Astrocyte (in vitro differentiated cells and primary cell): ENCODE data around the gene CTCF. TPM values are rescaled to one million over a fixed set of nuclear protein-coding genes. Genes with fewer than 3 reads are reported as not detected.
A peak's percentile ranks its signal among the peaks of the same experiment; 100 is the strongest.

Experiments
- DNase-seq: peaks from one replicate; pipeline ENCODE4 v3.0.0-alpha.2; 2010; ENCODE audit warnings: low read depth
- FAIRE-seq: peaks from 2 replicates; lab custom pipeline; 2011; peaks lifted over from hg19 to GRCh38; lab: Jason Lieb, UNC
- H2AFZ ChIP-seq: 2 replicates; pipeline ENCODE4 v1.6.0; 2012; ENCODE audit warnings: low read depth, low read length, inconsistent platforms
- H3K27ac ChIP-seq: 2 replicates; pipeline ENCODE4 v1.5.1; 2011; ENCODE audit warnings: low read depth, low read length, inconsistent platforms
- H3K27me3 ChIP-seq: 2 replicates; pipeline ENCODE4 v1.6.0; 2011; ENCODE audit warnings: low read length, inconsistent platforms; ENCODE audit not compliant: insufficient read depth
- H3K36me3 ChIP-seq: 2 replicates; pipeline ENCODE4 v1.5.1; 2011; ENCODE audit warnings: low read length, inconsistent platforms; ENCODE audit not compliant: insufficient read depth
- H3K4me1 ChIP-seq: 2 replicates; pipeline ENCODE4 v1.5.1; 2011; ENCODE audit warnings: low read length, inconsistent platforms; ENCODE audit not compliant: insufficient read depth
- H3K4me2 ChIP-seq: 2 replicates; pipeline ENCODE4 v1.6.0; 2012; ENCODE audit warnings: low read length, inconsistent platforms
- H3K4me3 ChIP-seq: 2 replicates; pipeline ENCODE4 v1.5.1; 2011; ENCODE audit warnings: low read depth, mild to moderate bottlenecking, low read length, inconsistent platforms; ENCODE audit not compliant: insufficient read depth
- H3K79me2 ChIP-seq: 2 replicates; pipeline ENCODE4 v1.6.0; 2012; ENCODE audit warnings: mild to moderate bottlenecking, low read length, inconsistent platforms; ENCODE audit not compliant: insufficient read depth
- H3K9ac ChIP-seq: 2 replicates; pipeline ENCODE4 v1.6.0; 2012; ENCODE audit warnings: mild to moderate bottlenecking, low read length, inconsistent platforms
- H3K9me3 ChIP-seq: 2 replicates; pipeline ENCODE4 v1.5.1; 2012; ENCODE audit warnings: low read depth, mild to moderate bottlenecking, low read length, inconsistent platforms; ENCODE audit not compliant: insufficient read depth
- H4K20me1 ChIP-seq: 2 replicates; pipeline ENCODE4 v1.6.0; 2012; ENCODE audit warnings: low read length, inconsistent platforms; ENCODE audit not compliant: insufficient read depth
- H3K27ac Mint-ChIP-seq: one replicate; pipeline ENCODE4 v1.8.0; 2021; ENCODE audit warnings: mild to moderate bottlenecking, mixed read lengths; ENCODE audit not compliant: unreplicated experiment
- H3K27me3 Mint-ChIP-seq: one replicate; pipeline ENCODE4 v1.8.0; 2021; ENCODE audit warnings: low read depth, mixed read lengths; ENCODE audit not compliant: unreplicated experiment
- H3K36me3 Mint-ChIP-seq: one replicate; pipeline ENCODE4 v1.8.0; 2021; ENCODE audit warnings: low read depth, mixed read lengths; ENCODE audit not compliant: unreplicated experiment
- H3K4me1 Mint-ChIP-seq: one replicate; pipeline ENCODE4 v1.8.0; 2021; ENCODE audit warnings: low read depth, mixed read lengths; ENCODE audit not compliant: unreplicated experiment
- H3K4me3 Mint-ChIP-seq: one replicate; pipeline ENCODE4 v1.8.0; 2021; ENCODE audit warnings: mild to moderate bottlenecking, moderate library complexity, mixed read lengths; ENCODE audit not compliant: unreplicated experiment
- H3K9me3 Mint-ChIP-seq: one replicate; pipeline ENCODE4 v1.8.0; 2021; ENCODE audit warnings: mild to moderate bottlenecking, mixed read lengths; ENCODE audit not compliant: unreplicated experiment
- CTCF ChIP-seq: IDR thresholded peaks from 2 replicates; pipeline ENCODE4 v1.5.1; 2011; ENCODE audit warnings: low read depth, mild to moderate bottlenecking, inconsistent platforms, low read length, moderate library complexity; ENCODE audit not compliant: insufficient read depth
- EZH2 ChIP-seq: IDR thresholded peaks from 2 replicates; pipeline ENCODE4 v1.6.1; 2012; ENCODE audit warnings: mild to moderate bottlenecking, low read length, inconsistent platforms; ENCODE audit not compliant: insufficient read depth
- total RNA-seq: library from RNA; stranded (reverse); gene quantifications from 2 replicates; pipeline ENCODE4 v1.2.1, GENCODE V29; 2021

CTCF gene
- total RNA-seq, 1 donor from 2014 or later: 26.8 TPM

DNA sequence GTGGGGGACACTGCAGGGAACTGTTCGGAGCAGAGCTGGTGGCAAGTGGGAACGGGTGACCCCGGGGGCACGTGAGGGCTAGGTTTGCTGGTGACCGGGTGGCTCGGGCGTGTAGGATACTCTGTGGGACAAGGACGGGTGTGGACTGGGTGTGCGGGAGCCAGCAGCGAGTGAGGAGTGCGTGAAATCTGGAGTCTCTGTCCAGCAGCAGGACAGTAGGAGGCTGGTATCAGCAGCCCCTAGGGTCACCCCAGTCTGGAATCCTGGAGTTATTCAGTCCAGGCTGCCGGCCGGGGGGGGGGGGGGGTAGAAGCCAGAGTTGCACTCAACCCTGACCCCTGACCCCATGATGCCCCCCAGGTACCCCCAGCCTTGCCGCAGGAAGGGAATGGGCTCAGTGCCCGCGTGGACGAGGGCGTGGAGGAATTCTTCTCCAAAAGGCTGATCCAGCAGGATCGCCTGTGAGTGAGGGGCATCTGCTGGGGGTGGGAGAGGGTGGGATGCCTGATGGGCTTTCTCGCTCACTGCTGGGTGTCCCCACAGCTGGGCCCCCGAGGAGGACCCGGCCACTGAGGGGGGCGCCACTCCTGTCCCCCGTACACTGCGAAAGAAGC is 91.6 kb downstream of the CTCF start:
- H3K4me1 Mint-ChIP-seq: peaks cover 1% of the 10 kb centered on the region
- Histone ChIP-seq H3K27ac (no peak overlapping the region), H3K27me3 (peaks cover 29% of the 10 kb centered on the region), H3K36me3 (no peaks in the 10 kb centered on the region), H3K9me3 (no peaks in the 10 kb centered on the region), H3K9ac (peak overlapping the region; percentile 27), H3K4me3 (peak overlapping the region; percentile 60), H3K4me1 (peaks cover 7% of the 10 kb centered on the region), H3K4me2 (peak overlapping the region; percentile 91), H2AFZ (peak overlapping the region; percentile 34), H4K20me1 (peaks cover 29% of the 10 kb centered on the region), H3K79me2 (peaks cover 4% of the 10 kb centered on the region)
- FAIRE-seq (no peak), DNase-seq (no peak)
- TF ChIP-seq EZH2 (peak; percentile 50), CTCF (no peak)
- peaks cover 46% of the 10 kb centered on the region for H3K27me3 Mint-ChIP-seq
- peaks cover 9% of the 10 kb centered on the region for H3K36me3 Mint-ChIP-seq
- peak overlapping the region; percentile 89 for H3K4me3 Mint-ChIP-seq
- H3K27ac Mint-ChIP-seq: peak overlapping the region; percentile 77
- peaks cover 3% of the 10 kb centered on the region for H3K9me3 Mint-ChIP-seq

- Mint-ChIP-seq H3K27ac (no peak overlapping the region), H3K27me3 (peaks cover 41% of the 10 kb centered on the region), H3K4me1 (peaks cover 1% of the 10 kb centered on the region), H3K9me3 (peaks cover 2% of the 10 kb centered on the region), H3K36me3 (peaks cover 9% of the 10 kb centered on the region), H3K4me3 (peak overlapping the region; percentile 62)
- Histone ChIP-seq H3K36me3 (peaks cover 2% of the 10 kb centered on the region), H3K4me2 (no peak overlapping the region), H4K20me1 (peaks cover 35% of the 10 kb centered on the region), H2AFZ (no peak overlapping the region), H3K27me3 (peaks cover 24% of the 10 kb centered on the region), H3K4me3 (no peak overlapping the region), H3K9ac (no peak overlapping the region), H3K4me1 (peaks cover 12% of the 10 kb centered on the region), H3K9me3 (no peaks in the 10 kb centered on the region), H3K27ac (no peak overlapping the region), H3K79me2 (peaks cover 9% of the 10 kb centered on the region)
- DNase-seq: no peak
- FAIRE-seq: no peak
- no peak for TF ChIP-seq EZH2
- no peak for TF ChIP-seq CTCF
Observed at GRCh38 chr16:67654403-67654911, 92.1 kb downstream of the CTCF start.

- no peak overlapping the region for H3K27ac ChIP-seq
- TF ChIP-seq CTCF (no peak), EZH2 (no peak)
- no peak overlapping the region for H3K9ac ChIP-seq
- H3K4me1 Mint-ChIP-seq: peaks cover 1% of the 10 kb centered on the region
- H3K36me3 Mint-ChIP-seq: peaks cover 6% of the 10 kb centered on the region
- H3K9me3 Mint-ChIP-seq: peaks cover under 1% of the 10 kb centered on the region
- peaks cover 2% of the 10 kb centered on the region for H3K36me3 ChIP-seq
- no peaks in the 10 kb centered on the region for H3K9me3 ChIP-seq
- H3K79me2 ChIP-seq: peaks cover 14% of the 10 kb centered on the region
- H3K4me2 ChIP-seq: no peak overlapping the region
- no peak for FAIRE-seq
- DNase-seq: no peak
- no peak overlapping the region for H3K4me3 ChIP-seq
- H3K4me1 ChIP-seq: peaks cover 14% of the 10 kb centered on the region
- no peak overlapping the region for H2AFZ ChIP-seq
- H4K20me1 ChIP-seq: peaks cover 33% of the 10 kb centered on the region
- H3K27ac Mint-ChIP-seq: peak overlapping the region; percentile 0
- peaks cover 32% of the 10 kb centered on the region for H3K27me3 Mint-ChIP-seq
- peak overlapping the region; percentile 24 for H3K4me3 Mint-ChIP-seq
- H3K27me3 ChIP-seq: peaks cover 16% of the 10 kb centered on the region
Observed at GRCh38 chr16:67655363-67655762, 93.0 kb downstream of the CTCF start.
